ENCODE data around the gene ATAT1. TPM values are rescaled to one million over a fixed set of nuclear protein-coding genes. Genes with fewer than 3 reads are reported as not detected.

ATAT1 gene
- total and polyA plus RNA-seq, 5 experiments from 2014 or later = 1.6 to 13.4 (median 2.0) TPM

- H3K27ac Mint-ChIP-seq = peak overlapping the region; percentile 81 to 99 (median 97)
- POLR2A ChIA-PET = interaction anchor here (1.0 to 6.9 kb wide), 5 partner anchors 14 to 43 kb away, joined by 3 to 81 read pairs (median 4); partner anchors contain the start of genes MDC1 and TUBB
- no peaks in the 10 kb centered on the region for H3K9me3 Mint-ChIP-seq
- DNase-seq = peak; percentile 27 to 82 (median 57)
- peak; percentile 22 to 34 for ATAC-seq
- peaks cover 43 to 60% (median 45%) of the 10 kb centered on the region in 4 donors for H3K4me1 Mint-ChIP-seq
- peaks cover under 1 to 8% (median 6%) of the 10 kb centered on the region in 3 donors for H3K36me3 Mint-ChIP-seq
- peak overlapping the region; percentile 94 to 100 (median 99) for H3K4me3 Mint-ChIP-seq
- H3K27me3 Mint-ChIP-seq = no peaks in the 10 kb centered on the region
Observed at GRCh38 chr6:30686908-30687658, 60.4 kb downstream of the ATAT1 start.

- H3K27me3 Mint-ChIP-seq = no peaks in the 10 kb centered on the region
- peaks cover 37 to 52% (median 46%) of the 10 kb centered on the region in 4 donors for H3K4me1 Mint-ChIP-seq
- H3K27ac Mint-ChIP-seq = peak overlapping the region; percentile 81 to 99 (median 96)
- DNase-seq (no peak), ATAC-seq (no peak)
- POLR2A ChIA-PET = interaction anchor here (1.0 to 6.9 kb wide), 6 partner anchors 13 to 42 kb away, joined by 3 to 81 read pairs (median 4); partner anchors contain the start of genes MDC1 and TUBB
- peaks cover 0 to 8% (median 3%) of the 10 kb centered on the region in 3 donors for H3K36me3 Mint-ChIP-seq
- H3K4me3 Mint-ChIP-seq = peak overlapping the region; percentile 94 to 100 (median 99)
- no peaks in the 10 kb centered on the region for H3K9me3 Mint-ChIP-seq
Observed at GRCh38 chr6:30687659-30688431, 61.2 kb downstream of the ATAT1 start.

- peaks cover 0 to 8% (median 0%) of the 10 kb centered on the region in 3 donors for H3K36me3 Mint-ChIP-seq
- ATAC-seq = no peak
- peak overlapping the region; percentile 94 to 100 (median 99) for H3K4me3 Mint-ChIP-seq
- peak in 1 of 10 donors; percentile 12 for DNase-seq
- H3K27ac Mint-ChIP-seq = peak overlapping the region in 9 of 10 donors; percentile 60 to 99 (median 85)
- H3K4me1 Mint-ChIP-seq = peaks cover 37 to 48% (median 46%) of the 10 kb centered on the region in 4 donors
- POLR2A ChIA-PET = interaction anchor here (2.5 to 6.9 kb wide), 2 partner anchors 16 to 31 kb away, joined by 15 to 81 read pairs; partner anchors contain the start of genes MDC1 and TUBB
- H3K27me3 Mint-ChIP-seq = no peaks in the 10 kb centered on the region
- no peaks in the 10 kb centered on the region for H3K9me3 Mint-ChIP-seq
Observed at GRCh38 chr6:30688569-30688968, 61.9 kb downstream of the ATAT1 start.

GRCh38 chr6:30689022-30689865 is 62.6 kb downstream of the ATAT1 start:
- Mint-ChIP-seq H3K27me3 (no peaks in the 10 kb centered on the region), H3K4me3 (peak overlapping the region; percentile 76 to 100 (median 96)), H3K9me3 (no peaks in the 10 kb centered on the region), H3K36me3 (peaks cover 0 to 8% (median 0%) of the 10 kb centered on the region in 3 donors), H3K4me1 (peaks cover 37 to 48% (median 46%) of the 10 kb centered on the region in 4 donors), H3K27ac (peak overlapping the region in 9 of 10 donors; percentile 60 to 99 (median 85))
- ATAC-seq (no peak), DNase-seq (no peak)
- POLR2A ChIA-PET = interaction anchor here (1.0 to 6.9 kb wide), 5 partner anchors 7 to 74 kb away, joined by 3 to 81 read pairs (median 15); partner anchors contain the start of genes MDC1 and TUBB

- peak overlapping the region; percentile 63 to 94 (median 88) for H3K4me3 Mint-ChIP-seq
- no peaks in the 10 kb centered on the region for H3K27me3 Mint-ChIP-seq
- H3K27ac Mint-ChIP-seq = peak overlapping the region; percentile 17 to 99 (median 84)
- peaks cover 0 to 6% (median 0%) of the 10 kb centered on the region in 3 donors for H3K36me3 Mint-ChIP-seq
- DNase-seq = no peak
- no peaks in the 10 kb centered on the region for H3K9me3 Mint-ChIP-seq
- no peak for ATAC-seq
- POLR2A ChIA-PET = interaction anchor here (0.7 to 6.9 kb wide), 6 partner anchors 8 to 75 kb away, joined by 3 to 81 read pairs (median 14); partner anchors contain the start of genes MDC1 and TUBB
- peaks cover 35 to 48% (median 44%) of the 10 kb centered on the region in 4 donors for H3K4me1 Mint-ChIP-seq
Observed at GRCh38 chr6:30689985-30690384, 63.3 kb downstream of the ATAT1 start.

GRCh38 chr6:30690403-30691207 is 63.9 kb downstream of the ATAT1 start, which contains the start of gene NRM:
Gene NRM, minus strand, starts transcription at chr6:30690984. Its CDS starts 10 bp downstream, at chr6:30690974.
- Mint-ChIP-seq H3K4me3 (peak within 1 kb of the TSS; percentile 85 to 94 (median 88)), H3K27ac (peak within 1 kb of the TSS; percentile 31 to 99 (median 88)), H3K36me3 (no peaks in the 10 kb centered on the region), H3K27me3 (no peaks in the 10 kb centered on the region), H3K4me1 (peaks cover 29 to 48% (median 41%) of the 10 kb centered on the region in 4 donors), H3K9me3 (no peaks in the 10 kb centered on the region)
- DNase-seq = peak in 8 of 10 donors; percentile 37 to 81 (median 60)
- POLR2A ChIA-PET = interaction anchor here (0.7 to 6.9 kb wide), 9 partner anchors 8 to 200 kb away, joined by 3 to 81 read pairs (median 6); partner anchors contain the start of genes MDC1 and TUBB
- peak; percentile 7 to 25 for ATAC-seq

- POLR2A ChIA-PET = interaction anchor here (1.0 to 6.9 kb wide), 6 partner anchors 9 to 201 kb away, joined by 3 to 81 read pairs (median 10); partner anchors contain the start of genes MDC1 and TUBB
- ATAC-seq (no peak), DNase-seq (no peak)
- H3K27ac Mint-ChIP-seq = peak overlapping the region; percentile 31 to 99 (median 82)
- H3K27me3 Mint-ChIP-seq = no peaks in the 10 kb centered on the region
- no peaks in the 10 kb centered on the region for H3K9me3 Mint-ChIP-seq
- peaks cover 26 to 48% (median 40%) of the 10 kb centered on the region in 4 donors for H3K4me1 Mint-ChIP-seq
- no peaks in the 10 kb centered on the region for H3K36me3 Mint-ChIP-seq
- peak overlapping the region; percentile 85 to 94 (median 88) for H3K4me3 Mint-ChIP-seq
Observed at GRCh38 chr6:30691208-30691847, 64.7 kb downstream of the ATAT1 start.

Small RNAs within 50 kb of the gene (microRNA-seq; reads per million reads assigned to microRNA genes)
- gene MIR877 (ENCODE audit: borderline microRNAs expressed) = 21.2 reads per million, percentile 42 among the genes with 10 or more reads in this experiment

Other genes starting within 250 kb of the ATAT1 start
- 1,000 to 10,000 TPM; 1,291 to 1,305 TPM for gene HLA-E, start 137.4 kb upstream of the ATAT1 start, total RNA-seq
- gene HLA-E, start 137.4 kb upstream of the ATAT1 start, polyA plus RNA-seq = 1,000 to 10,000 TPM; 2,699 to 2,977 (median 2,826) TPM
- 10 to 100 TPM; 78.0 to 80.7 TPM for gene GNL1, start 70.4 kb upstream of the ATAT1 start, total RNA-seq
- gene GNL1, start 70.4 kb upstream of the ATAT1 start, polyA plus RNA-seq = 10 to 100 TPM; 24.7 to 34.1 (median 28.7) TPM
- 10 to 100 TPM; 28.4 to 28.9 TPM for gene PRR3, start 69.6 kb upstream of the ATAT1 start, total RNA-seq
- gene PRR3, start 69.6 kb upstream of the ATAT1 start, polyA plus RNA-seq = 10 to 100 TPM in 1 of 3 donors, 1 to 10 TPM in 2; 7.9 to 12.7 (median 8.6) TPM
- 10 to 100 TPM; 68.6 to 71.3 TPM for gene ABCF1, start 55.4 kb upstream of the ATAT1 start, total RNA-seq
- gene ABCF1, start 55.4 kb upstream of the ATAT1 start, polyA plus RNA-seq = 10 to 100 TPM; 19.1 to 43.1 (median 30.5) TPM
- gene PPP1R10, start 9.6 kb upstream of the ATAT1 start, total RNA-seq = 100 to 1,000 TPM; 191 to 193 TPM
- 10 to 100 TPM; 16.9 to 20.2 (median 19.8) TPM for gene PPP1R10, start 9.6 kb upstream of the ATAT1 start, polyA plus RNA-seq
- gene MRPS18B, start 9.0 kb upstream of the ATAT1 start, total RNA-seq = 10 to 100 TPM; 43.1 to 43.8 TPM
- 100 to 1,000 TPM in 2 of 3 donors, 10 to 100 TPM in 1; 87.4 to 161 (median 119) TPM for gene MRPS18B, start 9.0 kb upstream of the ATAT1 start, polyA plus RNA-seq
- gene C6orf136, start 20.3 kb downstream of the ATAT1 start, total RNA-seq = 10 to 100 TPM; 29.3 to 30.9 TPM
- gene C6orf136, start 20.3 kb downstream of the ATAT1 start, polyA plus RNA-seq = 10 to 100 TPM in 2 of 3 donors, 1 to 10 TPM in 1; 5.6 to 23.2 (median 13.7) TPM
- gene DHX16, start 46.1 kb downstream of the ATAT1 start, total RNA-seq = 10 to 100 TPM; 42.1 to 45.6 TPM
- 10 to 100 TPM; 17.7 to 31.2 (median 18.7) TPM for gene DHX16, start 46.1 kb downstream of the ATAT1 start, polyA plus RNA-seq
- 10 to 100 TPM; 79.0 to 82.0 TPM for gene PPP1R18, start 59.8 kb downstream of the ATAT1 start, total RNA-seq
- 10 to 100 TPM; 79.8 to 98.6 (median 95.7) TPM for gene PPP1R18, start 59.8 kb downstream of the ATAT1 start, polyA plus RNA-seq
- gene NRM, start 64.1 kb downstream of the ATAT1 start, total RNA-seq = 1 to 10 TPM; 2.4 TPM
- 1 to 10 TPM; 3.7 to 5.4 (median 5.4) TPM for gene NRM, start 64.1 kb downstream of the ATAT1 start, polyA plus RNA-seq
- gene MDC1, start 90.4 kb downstream of the ATAT1 start, total RNA-seq = 10 to 100 TPM; 50.8 to 54.9 TPM
- gene MDC1, start 90.4 kb downstream of the ATAT1 start, polyA plus RNA-seq = 1 to 10 TPM; 1.3 to 6.3 (median 2.8) TPM
- gene TUBB, start 93.5 kb downstream of the ATAT1 start, total RNA-seq = 100 to 1,000 TPM; 171 to 187 TPM
- gene TUBB, start 93.5 kb downstream of the ATAT1 start, polyA plus RNA-seq = 100 to 1,000 TPM in 1 of 3 donors, 10 to 100 TPM in 2; 79.2 to 116 (median 83.3) TPM
- 10 to 100 TPM; 74.1 to 79.8 TPM for gene FLOT1, start 115.8 kb downstream of the ATAT1 start, total RNA-seq
- gene FLOT1, start 115.8 kb downstream of the ATAT1 start, polyA plus RNA-seq = 10 to 100 TPM; 76.0 to 98.4 (median 78.4) TPM
- 10 to 100 TPM; 16.0 to 17.0 TPM for gene IER3, start 117.7 kb downstream of the ATAT1 start, total RNA-seq
- gene IER3, start 117.7 kb downstream of the ATAT1 start, polyA plus RNA-seq = 1 to 10 TPM in 2 of 3 donors, under 1 TPM in 1; 0.58 to 1.8 (median 1.5) TPM